OCI-LY7 (cell line): ENCODE measurements around the gene PODXL2. TPM values are rescaled to one million over a fixed set of nuclear protein-coding genes. Genes with fewer than 3 reads are reported as not detected.

ENCODE experiments used
- BruUV-seq: library from RNA; stranded (reverse); fragments of 400-500 nt; replicated peaks from 2 replicates; lab custom pipeline; 2021; lab: Mats Ljungman, UMichigan
- CTCF ChIA-PET: fragments of 300-600 bp; sonication (Branson Sonifier 250); formaldehyde crosslinking; loops from one replicate; lab custom pipeline; 2022; ENCODE audit warnings: antibody characterized with exemption; ENCODE audit not compliant: unreplicated experiment; lab: Charles Lee
- POLR2A ChIA-PET: fragments of 300-600 bp; sonication (Branson Sonifier 250); formaldehyde crosslinking; loops from one replicate; lab custom pipeline; 2022; ENCODE audit warnings: antibody characterized with exemption; lab: Charles Lee
- DNase-seq: peaks from one replicate; pipeline ENCODE4 v3.0.0-alpha.2; 2015; ENCODE audit warnings: low spot score
- H2AFZ ChIP-seq: fragments of 200-600 bp; sonication (generic), shearing (Covaris generic); 2 replicates; pipeline ENCODE4 v1.6.1; 2014; ENCODE audit warnings: mild to moderate bottlenecking, antibody characterized with exemption, low read length, moderate library complexity
- H3K27ac ChIP-seq: fragments of 200-600 bp; sonication (generic); 2 replicates; pipeline ENCODE4 v1.5.1; 2014; ENCODE audit warnings: mixed run types, low read depth, mild to moderate bottlenecking, moderate library complexity, low read length, inconsistent platforms; ENCODE audit not compliant: poor library complexity, severe bottlenecking
- H3K36me3 ChIP-seq: fragments of 200-600 bp; sonication (generic); 2 replicates; pipeline ENCODE4 v1.6.1; 2014; ENCODE audit warnings: mild to moderate bottlenecking, antibody characterized with exemption, low read length, moderate library complexity, mixed read lengths; ENCODE audit not compliant: insufficient read depth
- H3K4me1 ChIP-seq: fragments of 200-600 bp; sonication (generic); 2 replicates; pipeline ENCODE4 v1.5.1; 2014; ENCODE audit warnings: mild to moderate bottlenecking, low read length; ENCODE audit not compliant: insufficient read depth, poor library complexity, severe bottlenecking
- H3K4me2 ChIP-seq: fragments of 200-600 bp; sonication (generic); 2 replicates; pipeline ENCODE4 v1.6.1; 2014; ENCODE audit warnings: mild to moderate bottlenecking, low read length
- H3K4me3 ChIP-seq: fragments of 200-600 bp; sonication (generic); 2 replicates; pipeline ENCODE4 v1.5.1; 2014; ENCODE audit warnings: mild to moderate bottlenecking, low read depth, low read length; ENCODE audit not compliant: poor library complexity, severe bottlenecking
- H3K79me2 ChIP-seq: fragments of 200-600 bp; sonication (generic); 2 replicates; pipeline ENCODE4 v1.6.1; 2016; ENCODE audit warnings: low read depth, mild to moderate bottlenecking, low read length, moderate library complexity, mixed read lengths; ENCODE audit not compliant: insufficient read depth
- H3K9me2 ChIP-seq: fragments of 200-600 bp; sonication (generic); 2 replicates; pipeline ENCODE4 v1.6.1; 2016; ENCODE audit warnings: mild to moderate bottlenecking, low read length, mixed read lengths; ENCODE audit not compliant: insufficient read depth
- H3K9me3 ChIP-seq: fragments of 200-600 bp; sonication (generic); 2 replicates; pipeline ENCODE4 v1.6.1; 2014; ENCODE audit warnings: mild to moderate bottlenecking, mixed run types, low read length, mixed read lengths
- H4K20me1 ChIP-seq: fragments of 200-600 bp; sonication (generic); 2 replicates; pipeline ENCODE4 v1.6.1; 2014; ENCODE audit warnings: mild to moderate bottlenecking, antibody characterized with exemption, low read length, moderate library complexity, mixed read lengths; ENCODE audit not compliant: insufficient read depth
- CTCF ChIP-seq: fragments of 200-600 bp; sonication (generic); conservative IDR thresholded peaks from 2 replicates; pipeline ENCODE4 v1.5.1; 2014; ENCODE audit warnings: mild to moderate bottlenecking, antibody characterized with exemption, low read length, moderate library complexity, mixed read lengths
- EZH2phosphoT487 ChIP-seq: fragments of 200-600 bp; sonication (generic); IDR thresholded peaks from 2 replicates; pipeline ENCODE4 v1.6.1; 2018; ENCODE audit warnings: low read depth, borderline replicate concordance, mild to moderate bottlenecking, mixed run types, antibody characterized with exemption, low read length, moderate library complexity, mixed read lengths
- intact Hi-C: fragments of 100-400 bp; cut with micrococcal nuclease; formaldehyde crosslinking; loops from one replicate; pipeline ENCODE4 v1.10.0; 2022; ENCODE audit not compliant: unreplicated experiment
- total RNA-seq, 2 experiments: library from RNA; depleted of rRNA in 1 of 2; stranded (reverse); fragments of >200 nt in 1 of 2; shearing (Covaris generic) in 1 of 2; gene quantifications; 2 replicates each; pipeline ENCODE4 v1.2.3, GENCODE V29; 2014 to 2022

Gene PODXL2
- total RNA-seq, 2 experiments from 2014 or later = 16.1 to 29.4 TPM

GRCh38 chr3:127675651-127676391 is 46.8 kb downstream of the PODXL2 start:
- H4K20me1 ChIP-seq = no peaks in the 10 kb centered on the region
- H2AFZ ChIP-seq = no peak overlapping the region
- intact Hi-C loops = no loop called here
- TF ChIP-seq CTCF = no peak
- no peak for TF ChIP-seq EZH2phosphoT487
- ChIA-PET POLR2A (interaction anchor here (0.6 kb wide), 1 partner anchor 19 kb away, joined by 3 read pairs; no protein-coding TSS in a partner anchor), CTCF (no interaction called here)
- H3K79me2 ChIP-seq = no peaks in the 10 kb centered on the region
- no peaks in the 10 kb centered on the region for H3K9me2 ChIP-seq
- no peak overlapping the region for H3K4me3 ChIP-seq
- no peak for DNase-seq
- no TSS peak for BruUV-seq
- H3K36me3 ChIP-seq = no peaks in the 10 kb centered on the region
- H3K4me1 ChIP-seq = peaks cover 30% of the 10 kb centered on the region
- no peak overlapping the region for H3K27ac ChIP-seq
- H3K4me2 ChIP-seq = no peak overlapping the region
- no peaks in the 10 kb centered on the region for H3K9me3 ChIP-seq

- TF ChIP-seq EZH2phosphoT487 (no peak), CTCF (no peak)
- BruUV-seq = no TSS peak
- Histone ChIP-seq H3K27ac (no peak overlapping the region), H2AFZ (no peak overlapping the region), H3K9me2 (no peaks in the 10 kb centered on the region), H3K4me3 (no peak overlapping the region), H3K9me3 (no peaks in the 10 kb centered on the region), H3K4me1 (peaks cover 30% of the 10 kb centered on the region), H3K36me3 (no peaks in the 10 kb centered on the region), H4K20me1 (no peaks in the 10 kb centered on the region), H3K79me2 (no peaks in the 10 kb centered on the region), H3K4me2 (no peak overlapping the region)
- POLR2A ChIA-PET = no interaction called here
- CTCF ChIA-PET = no interaction called here
- intact Hi-C loops = no loop called here
- no peak for DNase-seq
These were observed 47.5 kb downstream of the PODXL2 start for GRCh38 chr3:127676456-127676855.

- TF ChIP-seq CTCF (no peak), EZH2phosphoT487 (no peak)
- H3K27ac ChIP-seq = no peak overlapping the region
- no peak for DNase-seq
- peaks cover 29% of the 10 kb centered on the region for H3K4me1 ChIP-seq
- H3K9me3 ChIP-seq = no peaks in the 10 kb centered on the region
- H2AFZ ChIP-seq = no peak overlapping the region
- no peaks in the 10 kb centered on the region for H3K36me3 ChIP-seq
- no peaks in the 10 kb centered on the region for H3K79me2 ChIP-seq
- H3K4me2 ChIP-seq = no peak overlapping the region
- CTCF ChIA-PET = no interaction called here
- no peaks in the 10 kb centered on the region for H4K20me1 ChIP-seq
- no peak overlapping the region for H3K4me3 ChIP-seq
- no TSS peak for BruUV-seq
- intact Hi-C loops = no loop called here
- POLR2A ChIA-PET = no interaction called here
- H3K9me2 ChIP-seq = no peaks in the 10 kb centered on the region
These were observed 48.0 kb downstream of the PODXL2 start for GRCh38 chr3:127676921-127677351.
